Neural progenitor cell (in vitro differentiated cells): ENCODE results near the gene GRIK3. TPM values are rescaled to one million over a fixed set of nuclear protein-coding genes. Genes with fewer than 3 reads are reported as not detected.

Experiments used
- DNase-seq: peaks from one replicate; pipeline ENCODE4 v3.0.0-alpha.2; 2016; ENCODE audit warnings: low spot score
- H2AFZ ChIP-seq: fragments of 200-600 bp; sonication (generic); replicated peaks from 2 replicates; pipeline ENCODE4 v1.6.1; 2016; ENCODE audit warnings: antibody characterized with exemption
- H3F3A ChIP-seq: fragments of 200-600 bp; sonication (generic); 2 replicates; pipeline ENCODE4 v1.6.1; 2016; ENCODE audit warnings: antibody characterized with exemption, low read depth
- H3K27ac ChIP-seq: fragments of 200-600 bp; sonication (generic); 2 replicates; pipeline ENCODE4 v1.5.1; 2016; ENCODE audit warnings: mild to moderate bottlenecking
- H3K27me3 ChIP-seq: fragments of 200-600 bp; sonication (generic); 2 replicates; pipeline ENCODE4 v1.6.1; 2016; ENCODE audit warnings: mild to moderate bottlenecking, moderate library complexity
- H3K36me3 ChIP-seq: fragments of 200-600 bp; sonication (generic); 2 replicates; pipeline ENCODE4 v1.5.1; 2016
- H3K4me1 ChIP-seq: fragments of 200-600 bp; sonication (generic); 2 replicates; pipeline ENCODE4 v1.6.1; 2016; ENCODE audit warnings: mixed run types
- H3K4me2 ChIP-seq: fragments of 200-600 bp; sonication (generic); 2 replicates; pipeline ENCODE4 v1.6.1; 2016
- H3K4me3 ChIP-seq: fragments of 200-600 bp; sonication (generic); 2 replicates; pipeline ENCODE4 v1.5.1; 2016
- H3K79me2 ChIP-seq: fragments of 200-600 bp; sonication (generic); 2 replicates; pipeline ENCODE4 v1.6.1; 2016; ENCODE audit warnings: low read depth
- H3K9ac ChIP-seq: fragments of 200-600 bp; sonication (generic); 2 replicates; pipeline ENCODE4 v1.6.1; 2016
- H3K9me3 ChIP-seq: fragments of 200-600 bp; sonication (generic); 2 replicates; pipeline ENCODE4 v1.5.1; 2016; ENCODE audit warnings: low read depth
- H4K20me1 ChIP-seq: fragments of 200-600 bp; sonication (generic); 2 replicates; pipeline ENCODE4 v1.6.1; 2016; ENCODE audit warnings: low read depth
- H3K27ac Mint-ChIP-seq: 3 replicates; pipeline ENCODE4 v1.8.0; 2021; ENCODE audit warnings: mixed read lengths
- H3K27me3 Mint-ChIP-seq: 2 replicates; pipeline ENCODE4 v1.8.0; 2022; ENCODE audit warnings: low read depth, mild to moderate bottlenecking, inconsistent platforms, moderate library complexity, mixed read lengths; ENCODE audit not compliant: insufficient read depth
- H3K36me3 Mint-ChIP-seq: 3 replicates; pipeline ENCODE4 v1.8.0; 2021; ENCODE audit warnings: mixed read lengths
- H3K4me1 Mint-ChIP-seq: 3 replicates; pipeline ENCODE4 v1.8.0; 2021; ENCODE audit warnings: mixed read lengths
- H3K4me3 Mint-ChIP-seq: 3 replicates; pipeline ENCODE4 v1.8.0; 2021; ENCODE audit warnings: mild to moderate bottlenecking, moderate library complexity, mixed read lengths
- H3K9me3 Mint-ChIP-seq: 3 replicates; pipeline ENCODE4 v1.8.0; 2020; ENCODE audit warnings: mixed read lengths
- EZH2 ChIP-seq: fragments of 200-600 bp; sonication (generic); IDR thresholded peaks from 2 replicates; pipeline ENCODE4 v1.6.1; 2017; ENCODE audit warnings: antibody characterized with exemption, mild to moderate bottlenecking, moderate library complexity
- EZH2phosphoT487 ChIP-seq: fragments of 200-600 bp; sonication (generic); IDR thresholded peaks from 2 replicates; pipeline ENCODE4 v1.6.1; 2017; ENCODE audit warnings: antibody characterized with exemption
- total RNA-seq: library from RNA; depleted of rRNA; stranded (reverse); fragments of >200 nt; gene quantifications from 2 replicates; pipeline ENCODE4 v1.2.3, GENCODE V29; 2015; ENCODE audit warnings: low replicate concordance
- TF ChIP-seq, protein P1 (sequence below): fragments of 200-600 bp; sonication (generic); IDR thresholded peaks from 2 replicates; pipeline ENCODE4 v1.5.1; 2017; ENCODE audit warnings: antibody characterized with exemption, mild to moderate bottlenecking

Gene GRIK3
- total RNA-seq, 1 donor from 2014 or later, result 1.7 TPM

DNA sequence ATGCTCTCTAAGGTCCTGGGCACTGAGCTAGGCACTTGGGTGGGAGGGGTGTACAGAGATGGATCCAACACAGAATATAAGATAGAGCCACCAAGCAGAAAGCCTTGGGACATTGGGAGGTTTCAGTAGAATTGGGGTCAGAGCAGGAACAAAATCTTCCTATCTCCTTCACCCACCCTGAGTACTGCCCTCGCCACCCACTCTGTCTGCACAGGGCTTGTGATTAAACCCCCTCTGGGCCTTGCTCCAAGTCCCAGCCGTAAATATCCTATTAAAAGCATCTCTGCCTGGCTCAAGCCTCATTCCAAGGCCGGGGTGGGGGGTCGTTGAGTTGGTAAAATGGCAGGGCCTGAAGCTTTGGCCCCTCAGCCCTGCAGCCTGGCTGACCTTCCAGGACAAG lies 166.7 kb downstream of the GRIK3 start:
- no peaks in the 10 kb centered on the region for H3K9me3 ChIP-seq
- no peaks in the 10 kb centered on the region for H3K9me3 Mint-ChIP-seq
- H3K36me3 Mint-ChIP-seq, result no peaks in the 10 kb centered on the region

DNA sequence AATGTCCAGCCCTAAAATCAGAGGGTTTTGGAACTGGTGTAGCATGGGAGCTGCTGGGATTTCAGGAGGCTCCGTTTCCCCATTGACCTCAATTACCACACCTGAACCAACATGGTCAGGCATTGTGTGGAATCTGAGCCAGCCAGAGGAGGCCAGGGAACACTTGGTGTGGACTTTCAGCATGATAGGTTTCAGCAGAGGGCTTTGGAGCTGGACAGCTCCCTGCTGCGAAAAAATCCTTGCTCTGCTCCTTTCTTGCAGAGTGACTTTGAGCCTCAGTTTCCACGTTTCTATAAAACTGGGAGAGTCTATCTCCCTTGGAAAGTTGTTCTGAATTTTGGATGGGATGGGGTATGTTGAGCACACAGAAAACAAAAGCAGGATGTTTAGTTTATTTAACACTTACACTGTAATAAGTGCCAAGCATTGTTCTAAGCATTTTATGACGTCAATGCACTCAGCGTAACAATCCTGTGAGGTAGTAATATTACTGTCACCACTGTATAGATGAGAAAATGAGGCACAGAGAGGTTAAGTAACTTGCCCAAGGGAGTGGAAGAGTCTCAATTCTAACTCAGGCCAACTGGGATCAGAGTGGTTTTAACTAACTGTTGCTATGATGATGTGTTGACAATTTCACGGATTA lies 168.0 kb downstream of the GRIK3 start:
- H3K4me1 Mint-ChIP-seq, result no peaks in the 10 kb centered on the region
- peaks cover 9% of the 10 kb centered on the region for H3K27me3 Mint-ChIP-seq
- no peak overlapping the region for H3K4me2 ChIP-seq
- H3K9ac ChIP-seq, result no peak overlapping the region
- no peak overlapping the region for H3K27ac ChIP-seq
- H3K27ac Mint-ChIP-seq, result no peak overlapping the region
- no peaks in the 10 kb centered on the region for H3K9me3 ChIP-seq
- H3F3A ChIP-seq, result no peaks in the 10 kb centered on the region
- H3K4me1 ChIP-seq, result peaks cover 4% of the 10 kb centered on the region
- H3K36me3 Mint-ChIP-seq, result no peaks in the 10 kb centered on the region
- H3K27me3 ChIP-seq, result no peaks in the 10 kb centered on the region
- no peak for TF ChIP-seq EZH2phosphoT487
- TF ChIP-seq, protein P1, sequence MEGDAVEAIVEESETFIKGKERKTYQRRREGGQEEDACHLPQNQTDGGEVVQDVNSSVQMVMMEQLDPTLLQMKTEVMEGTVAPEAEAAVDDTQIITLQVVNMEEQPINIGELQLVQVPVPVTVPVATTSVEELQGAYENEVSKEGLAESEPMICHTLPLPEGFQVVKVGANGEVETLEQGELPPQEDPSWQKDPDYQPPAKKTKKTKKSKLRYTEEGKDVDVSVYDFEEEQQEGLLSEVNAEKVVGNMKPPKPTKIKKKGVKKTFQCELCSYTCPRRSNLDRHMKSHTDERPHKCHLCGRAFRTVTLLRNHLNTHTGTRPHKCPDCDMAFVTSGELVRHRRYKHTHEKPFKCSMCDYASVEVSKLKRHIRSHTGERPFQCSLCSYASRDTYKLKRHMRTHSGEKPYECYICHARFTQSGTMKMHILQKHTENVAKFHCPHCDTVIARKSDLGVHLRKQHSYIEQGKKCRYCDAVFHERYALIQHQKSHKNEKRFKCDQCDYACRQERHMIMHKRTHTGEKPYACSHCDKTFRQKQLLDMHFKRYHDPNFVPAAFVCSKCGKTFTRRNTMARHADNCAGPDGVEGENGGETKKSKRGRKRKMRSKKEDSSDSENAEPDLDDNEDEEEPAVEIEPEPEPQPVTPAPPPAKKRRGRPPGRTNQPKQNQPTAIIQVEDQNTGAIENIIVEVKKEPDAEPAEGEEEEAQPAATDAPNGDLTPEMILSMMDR, result no peak
- no peaks in the 10 kb centered on the region for H3K36me3 ChIP-seq
- H2AFZ ChIP-seq, result no peak overlapping the region
- no peak overlapping the region for H3K4me3 Mint-ChIP-seq
- H4K20me1 ChIP-seq, result peaks cover 3% of the 10 kb centered on the region
- H3K79me2 ChIP-seq, result no peaks in the 10 kb centered on the region
- DNase-seq, result no peak
- H3K4me3 ChIP-seq, result no peak overlapping the region
- no peaks in the 10 kb centered on the region for H3K9me3 Mint-ChIP-seq

More for the DNA sequence above, 166.7 kb downstream of the GRIK3 start:
- Histone ChIP-seq H3K4me3 (no peak overlapping the region), H3K4me1 (peaks cover 8% of the 10 kb centered on the region), H3K4me2 (no peak overlapping the region), H3F3A (no peaks in the 10 kb centered on the region), H2AFZ (no peak overlapping the region), H3K27me3 (no peaks in the 10 kb centered on the region), H3K27ac (no peak overlapping the region), H3K9ac (no peak overlapping the region), H3K36me3 (no peaks in the 10 kb centered on the region), H3K79me2 (no peaks in the 10 kb centered on the region), H4K20me1 (peaks cover 3% of the 10 kb centered on the region)
- no peak overlapping the region for H3K27ac Mint-ChIP-seq
- H3K27me3 Mint-ChIP-seq, result peaks cover 9% of the 10 kb centered on the region
- no peak for DNase-seq
- H3K4me1 Mint-ChIP-seq, result no peaks in the 10 kb centered on the region
- TF ChIP-seq, protein P1, result no peak
- TF ChIP-seq EZH2, result no peak
- no peak for TF ChIP-seq EZH2phosphoT487
- H3K4me3 Mint-ChIP-seq, result no peak overlapping the region

DNA sequence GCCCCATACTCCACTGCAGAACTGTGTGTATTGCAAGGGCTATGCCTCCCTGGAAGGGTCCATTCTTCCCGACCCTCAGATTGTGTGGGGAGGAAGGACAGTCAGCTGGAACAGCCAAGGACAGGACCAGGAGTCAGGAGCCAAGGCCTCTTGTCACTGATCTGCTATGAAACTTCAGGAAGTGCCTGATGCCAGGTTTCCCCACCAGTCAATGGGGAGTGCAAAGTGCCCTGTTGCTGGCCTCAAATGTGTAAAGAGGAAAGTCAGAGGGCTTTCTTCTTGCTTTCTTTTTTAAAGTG lies 168.8 kb downstream of the GRIK3 start:
- Histone ChIP-seq H3K4me1 (no peaks in the 10 kb centered on the region), H4K20me1 (peaks cover 3% of the 10 kb centered on the region), H3K4me2 (no peak overlapping the region), H3K79me2 (no peaks in the 10 kb centered on the region), H3K27ac (no peak overlapping the region), H3K9ac (no peak overlapping the region), H3K9me3 (no peaks in the 10 kb centered on the region), H2AFZ (no peak overlapping the region), H3K4me3 (no peak overlapping the region), H3F3A (no peaks in the 10 kb centered on the region), H3K27me3 (no peaks in the 10 kb centered on the region), H3K36me3 (no peaks in the 10 kb centered on the region)
- H3K4me3 Mint-ChIP-seq, result no peak overlapping the region
- no peaks in the 10 kb centered on the region for H3K4me1 Mint-ChIP-seq
- no peaks in the 10 kb centered on the region for H3K36me3 Mint-ChIP-seq
- no peak overlapping the region for H3K27ac Mint-ChIP-seq
- peaks cover 9% of the 10 kb centered on the region for H3K27me3 Mint-ChIP-seq
- H3K9me3 Mint-ChIP-seq, result no peaks in the 10 kb centered on the region
- TF ChIP-seq, protein P1, result no peak
- TF ChIP-seq EZH2, result no peak
- TF ChIP-seq EZH2phosphoT487, result no peak
- DNase-seq, result no peak
